KOPT-K1 (cell line): Measurements from ENCODE around the gene WDR1.

Source experiments
- H3K27ac ChIP-seq: fragments of 200-600 bp; sonication (generic); 2 replicates; pipeline ENCODE4 v1.5.1; 2016; ENCODE audit warnings: antibody characterized with exemption, mild to moderate bottlenecking, low read depth, low read length; ENCODE audit not compliant: poor library complexity, severe bottlenecking
- H3K36me3 ChIP-seq: fragments of 200-600 bp; sonication (generic); 2 replicates; pipeline ENCODE4 v1.5.1; 2017; ENCODE audit warnings: antibody characterized with exemption, mild to moderate bottlenecking, low read length, moderate library complexity; ENCODE audit not compliant: insufficient read depth
- H3K9me3 ChIP-seq: fragments of 200-600 bp; sonication (generic); 2 replicates; pipeline ENCODE4 v1.5.1; 2017; ENCODE audit warnings: antibody characterized with exemption, low read length, mild to moderate bottlenecking; ENCODE audit not compliant: insufficient read depth, poor library complexity, severe bottlenecking

The WDR1 gene

GRCh38 chr4:10029403-10029802 is 87.2 kb downstream of the WDR1 start:
- Histone ChIP-seq H3K27ac (no peak overlapping the region), H3K36me3 (no peaks in the 10 kb centered on the region)

DNA sequence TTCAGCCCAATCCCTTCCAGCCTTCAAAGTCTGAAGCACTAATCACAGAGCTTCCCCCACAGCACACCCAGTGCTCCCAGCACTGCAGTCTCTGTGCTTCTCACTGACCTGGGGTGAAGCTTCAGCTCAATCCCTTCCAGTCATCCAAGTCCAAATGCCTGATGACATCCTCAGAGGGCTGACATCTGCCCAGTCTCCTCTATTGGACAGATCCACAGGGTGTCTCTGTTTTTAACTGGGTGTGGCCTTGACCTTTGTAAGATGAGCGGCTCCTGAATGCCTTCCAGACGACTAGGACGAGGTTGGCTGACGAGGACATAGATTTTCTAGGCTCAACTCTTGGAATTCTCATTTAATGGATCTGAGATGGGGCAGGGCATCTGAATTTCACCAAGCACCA is 87.7 kb downstream of the WDR1 start:
- H3K9me3 ChIP-seq, result no peaks in the 10 kb centered on the region
- H3K36me3 ChIP-seq, result no peaks in the 10 kb centered on the region
- H3K27ac ChIP-seq, result no peak overlapping the region

More at GRCh38 chr4:10029403-10029802, 87.2 kb downstream of the WDR1 start:
- no peaks in the 10 kb centered on the region for H3K9me3 ChIP-seq

DNA sequence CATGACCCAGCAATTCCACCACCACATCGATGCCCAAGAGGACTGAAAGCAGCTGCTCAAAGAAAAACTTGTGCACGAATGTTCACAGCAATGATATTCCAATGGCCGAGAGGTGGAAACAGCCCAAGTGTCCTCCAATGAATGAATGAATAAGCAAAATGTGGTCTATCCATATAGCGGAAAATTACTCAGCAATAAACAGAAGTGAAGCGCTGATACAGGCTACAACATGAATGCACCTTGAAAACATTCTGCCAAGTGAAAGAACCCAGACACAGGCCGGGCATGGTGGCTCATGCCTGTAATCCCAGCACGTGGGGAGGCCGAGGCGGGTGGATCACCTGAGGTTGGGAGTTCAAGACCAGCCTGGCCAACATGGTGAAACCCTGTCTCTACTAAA is 90.1 kb downstream of the WDR1 start:
- no peaks in the 10 kb centered on the region for H3K36me3 ChIP-seq
- H3K27ac ChIP-seq, result no peak overlapping the region
- H3K9me3 ChIP-seq, result no peaks in the 10 kb centered on the region

- Histone ChIP-seq H3K9me3 (no peaks in the 10 kb centered on the region), H3K36me3 (no peaks in the 10 kb centered on the region), H3K27ac (no peak overlapping the region)
These were observed 91.3 kb downstream of the WDR1 start for GRCh38 chr4:10025230-10025806.
